Measurements from ENCODE around the gene MTFR1L.
A peak's percentile ranks its signal among the peaks of the same experiment; 100 is the strongest.

Gene MTFR1L

DNA sequence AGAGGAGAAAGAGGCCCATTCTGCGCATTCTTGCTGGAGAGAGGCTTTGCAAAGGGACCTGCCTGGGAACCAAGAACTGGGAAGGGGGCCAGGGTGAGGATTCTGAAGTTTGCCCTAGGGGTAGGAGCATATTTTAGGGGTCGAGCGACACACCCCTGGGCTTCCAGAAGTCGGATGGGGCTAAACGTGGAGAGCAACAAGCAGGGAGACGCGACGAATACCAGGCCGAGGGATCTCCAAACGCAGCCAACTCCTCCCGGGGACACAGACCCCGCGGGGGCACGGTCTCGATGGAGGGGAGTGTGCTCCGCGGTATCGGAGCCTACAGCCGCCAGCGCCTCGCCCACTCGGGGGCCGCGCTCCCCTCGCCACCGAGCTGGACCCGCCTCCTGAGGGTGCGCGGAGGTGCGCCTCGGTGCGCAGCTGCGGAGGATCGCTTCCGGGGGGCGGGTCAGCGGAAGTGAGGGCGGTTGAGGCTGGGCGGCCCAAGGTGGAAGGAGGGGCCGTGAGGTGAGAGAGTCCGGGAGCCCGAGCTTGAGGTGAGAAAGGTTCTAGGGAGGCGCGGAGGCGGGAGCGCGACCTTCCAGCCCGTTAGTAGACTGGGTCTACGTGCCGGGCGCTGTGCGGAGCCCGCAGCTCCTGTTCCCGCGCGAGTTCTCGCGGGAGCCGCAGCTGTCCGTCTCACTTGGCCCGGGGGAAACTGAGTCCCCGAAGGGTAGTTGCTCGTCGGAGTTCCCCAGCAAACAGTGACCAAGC, at the start of gene MTFR1L:
Gene MTFR1L, plus strand, starts transcription at position 464 of the 756 bp plus-strand sequence. CDS start 3,151 bp downstream, outside the sequence.
- peaks cover 15% of the 10 kb centered on the region for H3K36me3 ChIP-seq

DNA sequence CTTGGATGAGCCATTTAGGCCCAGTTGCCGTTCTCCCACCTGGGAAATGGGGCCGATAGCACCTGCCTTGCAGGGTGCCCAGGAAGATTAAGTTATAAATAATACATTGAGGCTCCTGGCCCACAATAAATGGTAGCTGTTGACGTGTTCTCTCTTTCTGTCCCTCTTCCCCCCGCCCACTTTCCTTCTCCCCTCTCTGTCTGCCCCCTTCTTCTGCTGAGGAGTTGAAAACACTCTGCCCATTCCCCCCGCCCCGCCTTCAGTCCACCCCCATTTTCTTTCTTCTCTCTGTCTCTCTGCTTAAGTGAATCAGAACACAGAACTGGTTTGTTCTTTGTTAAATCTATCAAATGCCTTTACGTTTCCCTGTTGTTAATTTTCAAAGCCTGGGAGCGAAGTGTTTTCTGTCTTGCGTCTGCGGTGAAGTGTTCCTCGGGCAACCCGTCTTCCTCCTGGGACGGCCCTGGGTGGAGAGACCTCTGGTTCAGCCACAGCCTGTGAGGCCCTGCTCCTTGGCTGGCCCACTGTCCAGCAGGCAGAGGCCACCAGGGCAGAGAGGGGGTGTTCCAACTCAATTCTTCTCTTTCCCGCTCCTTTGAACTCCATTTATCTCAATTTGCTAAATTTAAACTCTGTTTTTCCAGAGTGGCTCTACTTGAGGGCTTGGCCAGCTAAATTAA, 49.1 kb upstream of the MTFR1L start:
- H3K27ac ChIP-seq = no peak overlapping the region
- H3K9me3 ChIP-seq = no peaks in the 10 kb centered on the region
- H3K4me1 ChIP-seq (ENCODE audit: control insufficient read depth in 1 of 2, insufficient read depth in 1 of 2, low read depth in 1 of 2, low read length in 1 of 2) = no peaks in the 10 kb centered on the region
- TF ChIP-seq, protein P1, sequence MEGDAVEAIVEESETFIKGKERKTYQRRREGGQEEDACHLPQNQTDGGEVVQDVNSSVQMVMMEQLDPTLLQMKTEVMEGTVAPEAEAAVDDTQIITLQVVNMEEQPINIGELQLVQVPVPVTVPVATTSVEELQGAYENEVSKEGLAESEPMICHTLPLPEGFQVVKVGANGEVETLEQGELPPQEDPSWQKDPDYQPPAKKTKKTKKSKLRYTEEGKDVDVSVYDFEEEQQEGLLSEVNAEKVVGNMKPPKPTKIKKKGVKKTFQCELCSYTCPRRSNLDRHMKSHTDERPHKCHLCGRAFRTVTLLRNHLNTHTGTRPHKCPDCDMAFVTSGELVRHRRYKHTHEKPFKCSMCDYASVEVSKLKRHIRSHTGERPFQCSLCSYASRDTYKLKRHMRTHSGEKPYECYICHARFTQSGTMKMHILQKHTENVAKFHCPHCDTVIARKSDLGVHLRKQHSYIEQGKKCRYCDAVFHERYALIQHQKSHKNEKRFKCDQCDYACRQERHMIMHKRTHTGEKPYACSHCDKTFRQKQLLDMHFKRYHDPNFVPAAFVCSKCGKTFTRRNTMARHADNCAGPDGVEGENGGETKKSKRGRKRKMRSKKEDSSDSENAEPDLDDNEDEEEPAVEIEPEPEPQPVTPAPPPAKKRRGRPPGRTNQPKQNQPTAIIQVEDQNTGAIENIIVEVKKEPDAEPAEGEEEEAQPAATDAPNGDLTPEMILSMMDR (IDR thresholded peaks at IDR 0.05) = no peak
- no peak overlapping the region for H3K4me3 ChIP-seq (ENCODE audit: low read depth in 1 of 2, low read length in 1 of 2)
- peaks cover 49% of the 10 kb centered on the region for H3K27me3 ChIP-seq
- H3K36me3 ChIP-seq = no peaks in the 10 kb centered on the region

More for the DNA sequence above, at the start of gene MTFR1L:
- TF ChIP-seq, protein P1 (IDR thresholded peaks at IDR 0.05) = peak; percentile 23
- Histone ChIP-seq H3K4me1 (ENCODE audit: control insufficient read depth in 1 of 2, insufficient read depth in 1 of 2, low read depth in 1 of 2, low read length in 1 of 2) (peaks cover 22 to 24% of the 10 kb centered on the region in 2 experiments), H3K9me3 (no peaks in the 10 kb centered on the region), H3K27ac (peak within 1 kb of the TSS; percentile 86), H3K27me3 (no peaks in the 10 kb centered on the region), H3K4me3 (ENCODE audit: low read depth in 1 of 2, low read length in 1 of 2) (peak within 1 kb of the TSS; percentile 88 to 89)

DNA sequence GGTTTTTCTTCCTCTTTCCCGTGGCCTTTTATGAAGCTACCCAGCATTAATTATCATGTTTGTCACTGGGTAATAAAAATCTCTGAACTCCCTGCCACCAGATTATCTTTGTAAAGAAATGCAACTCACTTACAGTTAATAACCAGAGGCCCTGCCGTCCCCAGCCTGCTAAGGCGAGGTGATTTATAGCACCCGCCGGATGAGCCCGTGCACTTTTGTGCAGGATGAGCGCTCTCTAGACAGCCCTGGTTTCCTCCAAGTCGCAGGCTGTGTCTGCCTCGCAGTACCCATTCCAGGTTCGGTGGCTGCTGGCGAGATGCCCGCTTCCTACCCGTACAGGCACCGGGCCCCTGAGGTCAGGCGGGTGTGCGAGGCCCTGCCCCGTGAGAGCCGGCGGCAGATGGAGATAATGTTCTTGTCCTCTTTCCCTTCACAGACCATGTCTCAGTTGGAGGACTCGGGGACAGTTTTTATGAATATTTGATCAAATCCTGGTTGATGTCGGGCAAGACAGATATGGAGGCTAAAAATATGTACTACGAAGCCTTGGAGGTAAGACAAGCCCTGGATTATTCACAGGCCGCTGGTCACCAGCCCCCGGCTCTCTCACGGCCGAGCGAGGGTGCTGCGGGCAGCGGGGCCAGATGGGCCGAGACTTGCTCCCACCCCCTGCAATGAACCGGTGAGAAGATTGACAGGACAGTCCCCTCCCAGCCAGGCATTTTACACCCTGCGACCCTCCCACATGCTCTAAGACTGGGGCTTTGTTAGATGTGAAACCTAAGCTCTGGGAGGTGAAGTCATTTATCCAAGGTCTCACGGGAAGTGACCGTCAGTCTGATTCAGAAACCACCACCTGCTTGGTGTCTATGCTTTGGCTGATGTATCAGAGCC, 48.3 kb upstream of the MTFR1L start:
- TF ChIP-seq, protein P1 (IDR thresholded peaks at IDR 0.05) = no peak
- no peaks in the 10 kb centered on the region for H3K9me3 ChIP-seq
- H3K4me1 ChIP-seq (ENCODE audit: control insufficient read depth in 1 of 2, insufficient read depth in 1 of 2, low read depth in 1 of 2, low read length in 1 of 2) = no peaks in the 10 kb centered on the region
- H3K27ac ChIP-seq = no peak overlapping the region
- H3K27me3 ChIP-seq = peaks cover 49% of the 10 kb centered on the region
- no peak overlapping the region for H3K4me3 ChIP-seq (ENCODE audit: low read depth in 1 of 2, low read length in 1 of 2)
- no peaks in the 10 kb centered on the region for H3K36me3 ChIP-seq

DNA sequence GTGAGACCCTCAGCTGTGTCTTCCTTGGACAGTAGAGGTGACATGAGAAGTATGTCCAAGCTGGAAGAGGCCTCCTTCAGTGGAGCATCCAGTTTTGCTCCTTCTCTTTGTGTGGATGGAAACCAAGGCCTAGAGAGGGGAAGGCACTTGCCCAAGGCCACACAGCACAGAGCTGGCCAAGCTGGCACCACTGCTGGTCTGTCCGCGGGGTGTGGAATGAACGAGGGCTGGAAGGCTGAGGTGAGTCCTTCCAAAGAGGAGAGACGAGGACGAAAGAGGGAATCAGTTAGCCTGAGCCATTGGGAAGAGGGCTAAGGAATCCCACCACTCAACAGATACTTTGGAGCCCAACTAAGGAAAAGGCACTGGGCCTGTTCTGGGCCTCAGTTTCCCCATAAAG, 47.6 kb upstream of the MTFR1L start:
- Histone ChIP-seq H3K4me1 (ENCODE audit: control insufficient read depth in 1 of 2, insufficient read depth in 1 of 2, low read depth in 1 of 2, low read length in 1 of 2) (no peaks in the 10 kb centered on the region), H3K36me3 (no peaks in the 10 kb centered on the region), H3K4me3 (ENCODE audit: low read depth in 1 of 2, low read length in 1 of 2) (no peak overlapping the region), H3K9me3 (no peaks in the 10 kb centered on the region), H3K27me3 (peaks cover 49% of the 10 kb centered on the region), H3K27ac (no peak overlapping the region)
- TF ChIP-seq, protein P1 (IDR thresholded peaks at IDR 0.05) = no peak

DNA sequence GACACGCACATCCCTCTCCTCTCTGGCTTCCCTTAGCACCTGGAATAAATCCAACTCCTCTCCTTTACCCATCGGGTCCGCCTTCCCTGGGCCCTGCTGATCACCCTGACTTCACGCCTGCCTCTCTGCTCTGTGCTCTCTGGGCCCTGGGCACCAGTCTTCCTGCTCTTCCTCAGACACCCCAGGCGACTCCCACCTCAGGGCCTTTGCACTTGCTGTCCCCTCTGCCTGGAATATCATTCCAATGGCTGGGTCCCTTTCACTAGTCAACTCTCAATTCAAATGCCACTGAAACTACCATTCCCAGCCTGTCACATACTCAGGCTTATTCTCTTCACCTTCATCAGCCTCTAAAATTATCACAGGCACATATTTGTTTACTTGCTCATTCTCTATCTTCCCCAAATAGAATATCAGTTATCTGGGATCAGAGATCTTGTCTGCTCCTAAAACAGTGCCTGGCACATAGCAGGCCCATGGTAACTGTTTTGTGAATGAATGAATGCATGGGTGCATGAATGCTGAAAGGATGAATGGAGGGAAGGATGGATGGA, 47.0 kb upstream of the MTFR1L start:
- peaks cover 49% of the 10 kb centered on the region for H3K27me3 ChIP-seq
- TF ChIP-seq, protein P1 (IDR thresholded peaks at IDR 0.05) = no peak
- H3K36me3 ChIP-seq = no peaks in the 10 kb centered on the region
- no peak overlapping the region for H3K27ac ChIP-seq
- H3K9me3 ChIP-seq = no peaks in the 10 kb centered on the region
- no peaks in the 10 kb centered on the region for H3K4me1 ChIP-seq (ENCODE audit: control insufficient read depth in 1 of 2, insufficient read depth in 1 of 2, low read depth in 1 of 2, low read length in 1 of 2)
- H3K4me3 ChIP-seq (ENCODE audit: low read depth in 1 of 2, low read length in 1 of 2) = no peak overlapping the region
